Measurements from ENCODE around the gene TINCR. TPM values are rescaled to one million over a fixed set of nuclear protein-coding genes. Genes with fewer than 3 reads are reported as not detected.

The TINCR gene
- total and polyA plus RNA-seq, 2 of the 13 experiments (the other 11 are each of a cell fraction or from before 2014, with no cell fraction given) = 0.17 to 0.33 TPM

DNA sequence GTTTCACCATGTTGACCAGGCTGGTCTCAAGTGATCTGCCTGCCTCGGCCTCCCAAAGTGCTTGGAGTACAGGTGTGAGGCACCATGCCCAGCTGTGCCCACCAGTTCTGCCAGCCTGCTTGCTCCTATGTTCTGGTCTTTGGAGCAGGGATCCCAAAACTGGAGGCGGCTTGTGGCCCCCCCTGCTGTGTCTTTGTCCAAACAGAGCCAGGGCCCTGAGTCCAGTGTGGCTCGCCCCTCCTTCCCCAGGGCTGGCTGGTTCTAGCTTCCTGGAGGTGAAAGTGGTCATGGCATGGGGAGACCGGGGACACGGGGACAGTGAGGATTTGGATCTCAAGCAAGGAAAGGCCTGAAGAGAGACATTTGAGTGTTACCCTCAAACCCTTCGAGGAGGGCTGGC, 11.5 kb upstream of the TINCR start:
- H2AFZ ChIP-seq (ENCODE audit: low read length) = no peak overlapping the region
- POLR2A ChIA-PET = no interaction called here
- H3K27ac ChIP-seq (ENCODE audit: extremely low read length, insufficient read depth, low read length) = no peak overlapping the region
- H3K79me2 ChIP-seq (ENCODE audit: insufficient read depth, low read length) = no peaks in the 10 kb centered on the region
- FAIRE-seq (no peak), DNase-seq (ENCODE audit: low spot score) (no peak), ATAC-seq (no peak)
- intact Hi-C loops (cut with micrococcal nuclease; ENCODE audit: unreplicated experiment) (loop anchor here (2.0 kb wide), 1 partner anchor 32 kb away; no protein-coding TSS in a partner anchor), in situ Hi-C loops (cut with HindIII; ENCODE audit: extremely low pct_ligation_motif_present, low pct_unique_long_range_greater_than_20kb) (loop anchor here (5.0 kb wide), 1 partner anchor 37 kb away; no protein-coding TSS in a partner anchor)
- H3K4me1 ChIP-seq (ENCODE audit: insufficient read depth, low read length) = peaks cover 30% of the 10 kb centered on the region
- no peaks in the 10 kb centered on the region for H4K20me1 ChIP-seq (ENCODE audit: insufficient read depth, low read length)
- no peak overlapping the region for H3K4me3 ChIP-seq (replicated peaks in 1 of 3; ENCODE audit: insufficient read depth in 1 of 3, low read depth in 2 of 3, low read length in 3 of 3)
- H3K9me3 ChIP-seq (ENCODE audit: low read length) = no peaks in the 10 kb centered on the region
- TF ChIP-seq ZFY (CRISPR knock-in tag; IDR thresholded peaks at IDR 0.05) (no peak), HOXA3 (CRISPR knock-in tag; IDR thresholded peaks at IDR 0.05) (no peak), JUN (CRISPR knock-in tag; IDR thresholded peaks at IDR 0.05) (no peak), KDM5B (CRISPR knock-in tag; IDR thresholded peaks at IDR 0.05; ENCODE audit: borderline replicate concordance) (0 out of 2 replicates have a peak, but pooled peaks have one; percentile 8), NFRKB (IDR thresholded peaks at IDR 0.05) (no peak)
- TF ChIP-seq, protein P1, sequence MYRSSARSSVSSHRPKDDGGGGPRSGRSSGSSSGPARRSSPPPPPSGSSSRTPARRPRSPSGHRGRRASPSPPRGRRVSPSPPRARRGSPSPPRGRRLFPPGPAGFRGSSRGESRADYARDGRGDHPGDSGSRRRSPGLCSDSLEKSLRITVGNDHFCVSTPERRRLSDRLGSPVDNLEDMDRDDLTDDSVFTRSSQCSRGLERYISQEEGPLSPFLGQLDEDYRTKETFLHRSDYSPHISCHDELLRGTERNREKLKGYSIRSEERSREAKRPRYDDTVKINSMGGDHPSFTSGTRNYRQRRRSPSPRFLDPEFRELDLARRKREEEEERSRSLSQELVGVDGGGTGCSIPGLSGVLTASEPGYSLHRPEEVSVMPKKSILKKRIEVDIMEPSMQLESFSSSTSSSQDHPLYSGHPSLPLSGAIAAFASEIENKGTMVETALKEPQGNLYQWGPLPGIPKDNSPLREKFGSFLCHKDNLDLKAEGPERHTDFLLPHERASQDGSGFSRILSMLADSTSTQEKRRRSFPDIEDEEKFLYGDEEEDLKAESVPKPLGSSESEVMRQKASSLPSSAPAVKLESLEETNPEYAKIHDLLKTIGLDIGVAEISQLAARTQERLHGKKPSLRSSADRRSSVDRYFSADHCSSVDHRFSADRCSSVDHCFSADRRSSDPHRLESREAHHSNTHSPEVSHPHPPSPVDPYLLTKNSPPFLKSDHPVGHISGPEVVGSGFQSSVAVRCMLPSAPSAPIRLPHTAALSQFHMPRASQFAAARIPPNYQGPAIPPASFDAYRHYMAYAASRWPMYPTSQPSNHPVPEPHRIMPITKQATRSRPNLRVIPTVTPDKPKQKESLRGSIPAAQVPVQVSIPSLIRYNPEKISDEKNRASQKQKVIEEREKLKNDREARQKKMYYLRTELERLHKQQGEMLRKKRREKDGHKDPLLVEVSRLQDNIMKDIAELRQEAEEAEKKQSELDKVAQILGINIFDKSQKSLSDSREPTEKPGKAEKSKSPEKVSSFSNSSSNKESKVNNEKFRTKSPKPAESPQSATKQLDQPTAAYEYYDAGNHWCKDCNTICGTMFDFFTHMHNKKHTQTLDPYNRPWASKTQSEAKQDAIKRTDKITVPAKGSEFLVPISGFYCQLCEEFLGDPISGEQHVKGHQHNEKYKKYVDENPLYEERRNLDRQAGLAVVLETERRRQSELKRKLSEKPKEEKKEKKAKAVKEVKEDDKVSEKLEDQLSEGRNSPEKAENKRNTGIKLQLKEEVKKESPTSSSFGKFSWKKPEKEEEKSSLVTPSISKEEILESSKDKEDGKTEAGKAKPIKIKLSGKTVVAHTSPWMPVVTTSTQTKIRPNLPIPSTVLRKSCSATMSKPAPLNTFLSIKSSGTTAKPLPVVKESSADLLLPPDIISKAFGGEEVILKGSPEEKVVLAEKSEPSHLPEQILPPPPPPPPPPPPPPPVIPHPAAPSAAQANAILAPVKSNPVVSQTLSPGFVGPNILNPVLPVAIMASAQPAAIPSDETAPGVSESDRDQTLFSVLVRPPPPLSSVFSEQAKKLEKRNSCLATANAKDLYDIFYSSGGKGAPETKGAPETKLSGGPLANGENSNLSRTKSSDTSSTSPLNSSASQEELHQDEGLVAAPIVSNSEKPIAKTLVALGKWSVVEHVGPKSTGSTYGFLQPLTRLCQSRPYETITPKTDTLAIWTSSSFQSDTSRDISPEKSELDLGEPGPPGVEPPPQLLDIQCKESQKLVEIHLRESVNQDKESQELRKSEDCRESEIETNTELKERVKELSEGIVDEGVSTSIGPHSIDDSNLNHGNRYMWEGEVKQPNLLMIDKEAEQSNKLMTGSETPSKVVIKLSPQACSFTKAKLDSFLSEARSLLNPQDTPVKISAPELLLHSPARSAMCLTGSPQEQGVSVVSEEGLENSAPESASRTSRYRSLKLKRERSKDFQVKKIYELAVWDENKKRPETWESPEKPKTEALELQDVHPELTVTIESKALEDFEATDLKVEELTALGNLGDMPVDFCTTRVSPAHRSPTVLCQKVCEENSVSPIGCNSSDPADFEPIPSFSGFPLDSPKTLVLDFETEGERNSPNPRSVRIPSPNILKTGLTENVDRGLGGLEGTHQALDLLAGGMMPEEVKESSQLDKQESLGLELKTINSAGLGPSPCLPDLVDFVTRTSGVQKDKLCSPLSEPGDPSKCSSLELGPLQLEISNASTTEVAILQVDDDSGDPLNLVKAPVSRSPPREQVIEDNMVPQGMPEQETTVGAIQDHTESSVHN (CRISPR knock-in tag; IDR thresholded peaks at IDR 0.05) = no peak
- H3K27me3 ChIP-seq (ENCODE audit: control insufficient read depth in 1 of 2, insufficient read depth in 2 of 2, low read length in 2 of 2) = no peaks in the 10 kb centered on the region
- CTCF ChIA-PET (ENCODE audit: low intra/inter-chr PET ratio, low total read pairs) = interaction anchor here (2.2 kb wide), 1 partner anchor 31 kb away, joined by 19 read pairs; no protein-coding TSS in a partner anchor
- H3K36me3 ChIP-seq (replicated peaks in 1 of 2; ENCODE audit: control insufficient read depth in 1 of 2, insufficient read depth in 2 of 2, low read length in 2 of 2) = no peaks in the 10 kb centered on the region
- no peak overlapping the region for H3K4me2 ChIP-seq (ENCODE audit: low read depth, low read length)
- no TSS peak for BruUV-seq (replicated peaks)
- H3K9ac ChIP-seq (ENCODE audit: insufficient read depth, low read depth, low read length) = no peak overlapping the region
- WGBS (ENCODE audit: low lambda C conversion rate) = 93% methylated on average over 4 of the region's 6 CpGs

All from HepG2 (cell line).